ENCODE results near the gene MDFI. TPM values are rescaled to one million over a fixed set of nuclear protein-coding genes. Genes with fewer than 3 reads are reported as not detected.

MDFI gene, protein sequence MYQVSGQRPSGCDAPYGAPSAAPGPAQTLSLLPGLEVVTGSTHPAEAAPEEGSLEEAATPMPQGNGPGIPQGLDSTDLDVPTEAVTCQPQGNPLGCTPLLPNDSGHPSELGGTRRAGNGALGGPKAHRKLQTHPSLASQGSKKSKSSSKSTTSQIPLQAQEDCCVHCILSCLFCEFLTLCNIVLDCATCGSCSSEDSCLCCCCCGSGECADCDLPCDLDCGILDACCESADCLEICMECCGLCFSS
- 10 to 100 TPM; 39.6 to 67.5 (median 47.6) TPM for polyA plus RNA-seq (ENCODE audit: insufficient read length in 3 of 3)
- long read RNA-seq, donor 1, transcript MDFI-201 (5 exons, 1,629 nt), result major isoform, 10 of 21 reads
- long read RNA-seq, donor 1, partial matches to known transcripts, result 0 of 21 reads
- long read RNA-seq, donor 1, other reads (novel, unspliced or antisense), result 6 of 21 reads
- long read RNA-seq, donor 2, transcript MDFI-201 (5 exons, 1,629 nt), result major isoform, 31 of 43 reads
- long read RNA-seq, donor 2, partial matches to known transcripts, result 6 of 43 reads
- long read RNA-seq, donor 2, other reads (novel, unspliced or antisense), result 0 of 43 reads
- long read RNA-seq, donor 3, transcript MDFI-201 (5 exons, 1,629 nt), result major isoform, 17 of 38 reads
- long read RNA-seq, donor 3, transcript MDFI-204 (6 exons, 1,183 nt), result minor isoform, 5 of 38 reads
- long read RNA-seq, donor 3, partial matches to known transcripts, result 5 of 38 reads
- long read RNA-seq, donor 3, other reads (novel, unspliced or antisense), result 8 of 38 reads
- long read RNA-seq, donor 4, transcript MDFI-201 (5 exons, 1,629 nt), result major isoform, 17 of 35 reads
- long read RNA-seq, donor 4, partial matches to known transcripts, result 5 of 35 reads
- long read RNA-seq, donor 4, other reads (novel, unspliced or antisense), result 6 of 35 reads
- long read RNA-seq, donor 5, transcript MDFI-201 (5 exons, 1,629 nt), result major isoform, 8 of 28 reads
- long read RNA-seq, donor 5, partial matches to known transcripts, result 15 of 28 reads
- long read RNA-seq, donor 5, other reads (novel, unspliced or antisense), result 0 of 28 reads
- long read RNA-seq, donor 6, transcript MDFI-201 (5 exons, 1,629 nt), result major isoform, 12 of 25 reads
- long read RNA-seq, donor 6, partial matches to known transcripts, result 0 of 25 reads
- long read RNA-seq, donor 6, other reads (novel, unspliced or antisense), result 6 of 25 reads
- long read RNA-seq, donor 7, transcript MDFI-204 (6 exons, 1,183 nt), result minor isoform, 6 of 91 reads
- long read RNA-seq, donor 7, transcript MDFI-209 (2 exons, 549 nt), result minor isoform, 5 of 91 reads
- long read RNA-seq, donor 7, transcript MDFI-201 (5 exons, 1,629 nt), result major isoform, 28 of 91 reads
- long read RNA-seq, donor 7, partial matches to known transcripts, result 48 of 91 reads
- long read RNA-seq, donor 7, other reads (novel, unspliced or antisense), result 0 of 91 reads
- long read RNA-seq, donor 8, transcript MDFI-201 (5 exons, 1,629 nt), result major isoform, 18 of 33 reads
- long read RNA-seq, donor 8, partial matches to known transcripts, result 0 of 33 reads
- long read RNA-seq, donor 8, other reads (novel, unspliced or antisense), result 8 of 33 reads
- long read RNA-seq, donor 9, transcript MDFI-201 (5 exons, 1,629 nt), result major isoform, 26 of 68 reads
- long read RNA-seq, donor 9, transcript MDFI-204 (6 exons, 1,183 nt), result minor isoform, 9 of 68 reads
- long read RNA-seq, donor 9, partial matches to known transcripts, result 18 of 68 reads
- long read RNA-seq, donor 9, other reads (novel, unspliced or antisense), result 8 of 68 reads
- long read RNA-seq, donor 10, transcript MDFI-201 (5 exons, 1,629 nt), result major isoform, 6 of 26 reads
- long read RNA-seq, donor 10, partial matches to known transcripts, result 5 of 26 reads
- long read RNA-seq, donor 10, other reads (novel, unspliced or antisense), result 7 of 26 reads
- long read RNA-seq, donor 11, transcript MDFI-201 (5 exons, 1,629 nt), result major isoform, 9 of 14 reads
- long read RNA-seq, donor 11, partial matches to known transcripts, result 0 of 14 reads
- long read RNA-seq, donor 11, other reads (novel, unspliced or antisense), result 0 of 14 reads
- long read RNA-seq, donor 12, transcript MDFI-201 (5 exons, 1,629 nt), result major isoform, 18 of 33 reads
- long read RNA-seq, donor 12, partial matches to known transcripts, result 0 of 33 reads
- long read RNA-seq, donor 12, other reads (novel, unspliced or antisense), result 7 of 33 reads
- long read RNA-seq, donor 13, partial matches to known transcripts, result 0 of 4 reads
- long read RNA-seq, donor 13, other reads (novel, unspliced or antisense), result 0 of 4 reads
- long read RNA-seq, donor 14, transcript MDFI-201 (5 exons, 1,629 nt), result major isoform, 33 of 63 reads
- long read RNA-seq, donor 14, partial matches to known transcripts, result 19 of 63 reads
- long read RNA-seq, donor 14, other reads (novel, unspliced or antisense), result 5 of 63 reads
- long read RNA-seq, donor 15, transcript MDFI-204 (6 exons, 1,183 nt), result minor isoform, 6 of 67 reads
- long read RNA-seq, donor 15, transcript MDFI-201 (5 exons, 1,629 nt), result major isoform, 32 of 67 reads
- long read RNA-seq, donor 15, partial matches to known transcripts, result 14 of 67 reads
- long read RNA-seq, donor 15, other reads (novel, unspliced or antisense), result 8 of 67 reads
- long read RNA-seq, donor 16, transcript MDFI-201 (5 exons, 1,629 nt), result major isoform, 18 of 30 reads
- long read RNA-seq, donor 16, partial matches to known transcripts, result 0 of 30 reads
- long read RNA-seq, donor 16, other reads (novel, unspliced or antisense), result 6 of 30 reads

DNA sequence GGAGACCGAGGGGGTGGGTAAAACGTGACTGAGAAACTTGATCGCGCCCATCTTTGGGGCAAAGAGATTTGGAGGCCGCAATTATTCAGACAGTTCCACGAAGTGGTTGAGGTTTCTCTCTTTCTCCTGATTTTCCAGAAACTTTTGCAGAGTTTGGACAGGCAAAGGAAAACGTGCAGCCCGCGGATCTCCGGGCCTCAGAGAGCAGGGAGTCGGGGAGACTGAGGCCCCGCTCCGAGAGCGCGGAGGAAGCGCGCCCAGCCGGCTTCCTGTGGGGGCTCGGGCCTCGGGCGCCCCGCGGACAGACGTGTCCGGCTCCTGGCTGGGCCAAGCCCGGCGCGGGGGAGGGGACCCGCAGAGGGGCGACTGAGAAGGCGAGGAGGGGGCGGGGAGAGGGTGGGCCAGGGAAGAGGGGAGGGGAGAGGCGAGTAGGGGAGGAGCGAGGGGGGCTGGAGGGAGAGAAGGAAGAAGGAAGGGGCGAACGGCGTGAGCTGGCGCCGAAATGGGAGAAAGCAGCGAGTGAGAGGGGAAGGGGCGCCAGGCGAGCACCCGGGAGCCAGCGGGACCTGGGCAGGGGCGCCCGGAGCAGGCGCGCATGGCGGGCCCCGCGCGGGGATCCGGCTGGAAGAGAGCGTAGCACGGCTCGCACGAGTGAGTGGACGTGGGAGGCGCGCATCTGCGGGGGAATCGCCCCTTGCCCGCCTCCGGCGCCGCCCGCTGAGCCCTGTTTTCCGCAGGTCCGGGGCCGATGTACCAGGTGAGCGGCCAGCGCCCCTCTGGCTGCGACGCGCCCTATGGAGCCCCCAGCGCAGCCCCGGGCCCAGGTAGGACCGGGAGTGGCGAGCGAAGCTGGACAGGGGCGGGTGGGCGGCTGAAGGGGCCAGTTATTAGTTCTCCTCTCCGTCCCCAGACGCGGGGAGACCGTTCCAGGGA, at the start of gene MDFI:
Gene MDFI, plus strand, starts transcription at position 467 of the 933 bp plus-strand sequence. Its CDS starts 282 bp downstream, at position 749.
- peak; percentile 76 for DNase-seq

DNA sequence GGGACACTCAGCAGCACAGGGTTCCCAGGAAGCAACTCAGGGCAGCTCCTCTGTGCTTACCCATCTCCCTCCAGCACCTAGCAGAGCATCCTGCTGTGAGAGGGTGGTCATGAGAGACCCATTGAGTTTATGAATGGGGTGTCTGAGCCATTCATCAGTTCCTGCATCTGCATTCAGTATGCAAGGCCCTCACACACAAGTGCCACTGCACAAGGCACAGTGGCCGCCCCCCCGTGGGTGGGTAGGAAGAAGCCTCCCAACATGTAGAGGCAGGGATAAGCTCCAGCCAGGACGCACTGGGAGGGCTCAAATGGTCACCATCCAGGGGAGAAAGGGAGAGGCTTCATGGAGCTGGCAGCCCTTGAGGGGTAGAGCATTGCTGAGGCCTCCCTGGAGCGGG, 49.0 kb upstream of the MDFI start:
- DNase-seq, result no peak

GRCh38 chr6:41589636-41590622, 48.3 kb upstream of the MDFI start:
- no peak for DNase-seq

DNA sequence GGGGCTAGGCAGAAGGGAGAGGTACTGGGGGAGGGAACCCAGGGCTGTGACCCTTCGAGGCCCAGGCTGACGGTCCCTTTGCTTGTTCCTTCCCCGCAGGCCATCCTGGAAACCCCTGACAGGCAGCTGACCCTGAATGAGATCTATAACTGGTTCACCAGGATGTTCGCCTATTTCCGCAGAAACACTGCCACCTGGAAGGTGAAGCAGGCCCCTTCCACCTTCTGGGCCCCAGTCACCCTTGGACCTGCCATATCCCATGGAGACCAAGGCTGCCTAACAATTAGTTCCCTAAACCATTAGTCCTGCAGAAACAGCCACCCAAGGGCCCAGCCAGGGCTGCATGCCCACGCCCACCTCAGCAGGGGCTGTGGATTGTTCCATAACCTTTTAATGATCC, 47.1 kb upstream of the MDFI start:
- DNase-seq, result no peak

GRCh38 chr6:41591859-41592502, 46.3 kb upstream of the MDFI start:
- DNase-seq, result peak; percentile 69

GRCh38 chr6:41593406-41593805, 44.9 kb upstream of the MDFI start:
- DNase-seq, result no peak

DNA sequence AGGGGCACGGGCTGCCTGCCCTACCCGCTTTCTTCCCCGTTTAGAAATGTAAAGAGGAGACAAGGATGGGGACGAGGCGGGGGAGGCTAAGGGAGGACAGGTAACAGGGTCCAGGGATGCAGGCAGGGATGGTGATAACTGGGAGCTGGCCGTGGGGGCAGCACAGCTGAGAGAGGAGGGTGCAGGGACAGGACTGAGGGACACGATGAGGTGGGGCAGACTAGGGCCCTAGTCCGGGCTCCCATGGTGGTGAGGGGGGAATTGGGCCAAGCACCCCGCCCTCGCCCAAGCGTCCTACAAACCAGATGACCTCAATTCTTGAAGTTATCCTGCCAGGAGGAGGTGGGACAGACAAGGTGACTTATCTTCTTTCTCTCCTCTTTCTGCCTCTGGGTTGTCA, 44.4 kb upstream of the MDFI start:
- no peak for DNase-seq

GRCh38 chr6:41594326-41594725, 43.9 kb upstream of the MDFI start:
- no peak for DNase-seq

GRCh38 chr6:41594766-41595165, 43.5 kb upstream of the MDFI start:
- no peak for DNase-seq

GRCh38 chr6:41595166-41595565, 43.1 kb upstream of the MDFI start:
- DNase-seq, result no peak

GRCh38 chr6:41596096-41596685, 42.1 kb upstream of the MDFI start:
- DNase-seq, result no peak

DNA sequence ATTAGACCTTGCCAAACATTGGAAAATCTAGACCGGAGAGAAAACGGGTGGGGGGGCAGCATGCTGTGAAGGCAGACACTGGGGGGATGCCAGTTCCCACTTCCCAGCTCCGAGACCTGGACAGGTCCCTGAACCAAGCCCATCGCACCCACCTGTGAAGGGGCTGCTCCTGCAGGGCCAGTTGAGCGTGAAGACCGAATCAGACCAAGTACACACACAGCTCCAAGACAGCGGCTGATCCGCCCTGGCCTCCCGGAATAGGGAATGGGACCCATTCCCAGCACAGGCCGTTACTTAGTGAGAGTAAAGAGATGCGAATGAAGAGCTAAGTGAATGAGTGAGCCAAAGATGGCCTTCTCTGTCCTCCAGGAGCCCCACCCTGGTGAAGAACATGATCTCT, 41.5 kb upstream of the MDFI start:
- no peak for DNase-seq

GRCh38 chr6:41597246-41598000, 40.8 kb upstream of the MDFI start:
- no peak for DNase-seq

DNA sequence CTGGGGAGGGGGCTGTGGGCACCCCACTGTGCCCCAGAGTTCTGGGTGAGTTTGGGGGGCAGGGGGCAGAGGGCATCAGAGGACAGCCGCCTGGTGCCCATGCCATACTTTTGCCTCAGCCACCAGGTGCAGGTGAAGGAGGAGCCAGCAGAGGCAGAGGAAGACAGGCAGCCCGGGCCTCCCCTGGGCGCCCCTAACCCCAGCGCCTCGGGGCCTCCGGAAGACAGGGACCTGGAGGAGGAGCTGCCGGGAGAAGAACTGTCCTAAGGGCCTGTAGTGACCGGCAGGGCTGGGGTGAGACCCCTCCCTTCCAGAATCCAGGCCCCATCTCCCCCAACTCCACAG, 39.6 kb upstream of the MDFI start:
- DNase-seq, result no peak
